K562 (cell line): ENCODE data around the gene HUNK. TPM values are rescaled to one million over a fixed set of nuclear protein-coding genes. Genes with fewer than 3 reads are reported as not detected.

Experiments used
- ATAC-seq: fragments of 200-7000 bp; cut with Tn5 transposase; 3 replicates; pipeline ENCODE4 v1.9.1; 2020; ENCODE audit warnings: moderate library complexity
- BruUV-seq: library from RNA; stranded (reverse); fragments of 400-500 nt; replicated peaks from 2 replicates; lab custom pipeline; 2021; lab: Mats Ljungman, UMichigan
- CTCF ChIA-PET: fragments of 300-600 bp; formaldehyde crosslinking; extraction: SDS; loops from one replicate; lab custom pipeline; 2021; ENCODE audit warnings: low intra/inter-chr PET ratio; lab: Yijun Ruan, JAX
- POLR2A ChIA-PET: fragments of 300-600, 350-650 bp; sonication (Branson Sonifier 250); formaldehyde crosslinking; extraction: SDS; loops from one replicate; lab custom pipeline; 2021; ENCODE audit warnings: antibody characterized with exemption, inconsistent platforms; lab: Yijun Ruan, JAX
- DNase-seq, 4 experiments: peaks; one replicate each; pipeline versions ENCODE4 v3.0.0 to v3.0.0-alpha.2; 2011 to 2018; ENCODE audit warnings: low spot score in 3 of 4, mixed read lengths in 3 of 4; ENCODE audit errors: extremely low read depth in 1 of 4
- FAIRE-seq: peaks from 2 replicates; lab custom pipeline; 2011; peaks lifted over from hg19 to GRCh38; lab: Jason Lieb, UNC
- H2AFZ ChIP-seq: 2 replicates; pipeline ENCODE4 v1.6.0; 2011; ENCODE audit warnings: low read depth, low read length, control low read depth, inconsistent platforms
- H3K27ac ChIP-seq: fragments of 200-600 bp; 3 replicates; pipeline ENCODE4 v1.8.0; 2011; ENCODE audit warnings: low read depth, mild to moderate bottlenecking, control low read depth, inconsistent platforms, low read length, moderate library complexity, mixed read lengths; ENCODE audit errors: extremely low read depth
- H3K27me3 ChIP-seq, 2 experiments: fragments of 300-600 bp in 1 of 2; 2 replicates in 1 of 2; 3 replicates in 1 of 2; pipeline versions ENCODE4 v1.6.0 to v1.8.0; 2011; ENCODE audit warnings: inconsistent platforms in 2 of 2, low read length in 2 of 2, mild to moderate bottlenecking in 1 of 2, mixed read lengths in 1 of 2, moderate library complexity in 1 of 2; ENCODE audit not compliant: control insufficient read depth in 2 of 2, insufficient read depth in 2 of 2
- H3K36me3 ChIP-seq: fragments of 300-600 bp; 3 replicates; pipeline ENCODE4 v1.8.0; 2011; ENCODE audit warnings: mild to moderate bottlenecking, low read length, inconsistent platforms; ENCODE audit not compliant: control insufficient read depth, insufficient read depth
- H3K4me1 ChIP-seq, 2 experiments: fragments of 200-600 bp in 1 of 2; replicated peaks in 1 of 2; 2 replicates in 1 of 2; 3 replicates in 1 of 2; pipeline versions ENCODE4 v1.5.1 to v1.8.0; 2011; ENCODE audit warnings: inconsistent platforms in 2 of 2, low read length in 2 of 2, mild to moderate bottlenecking in 1 of 2, mixed read lengths in 1 of 2, moderate library complexity in 1 of 2; ENCODE audit not compliant: control insufficient read depth in 2 of 2, insufficient read depth in 2 of 2
- H3K4me2 ChIP-seq: 2 replicates; pipeline ENCODE4 v1.6.1; 2011; ENCODE audit warnings: low read length, control low read depth, inconsistent platforms, mixed read lengths; ENCODE audit not compliant: insufficient read depth
- H3K4me3 ChIP-seq: fragments of 200-600 bp; sonication (generic), shearing (Covaris generic); 2 replicates; pipeline ENCODE4 v1.5.1; 2016; ENCODE audit warnings: control low read depth, inconsistent platforms
- H3K79me2 ChIP-seq: fragments of 200-600 bp; 3 replicates; pipeline ENCODE4 v1.8.0; 2011; ENCODE audit warnings: low read length, inconsistent platforms; ENCODE audit not compliant: control insufficient read depth, insufficient read depth
- H3K9ac ChIP-seq, 2 experiments: 2 replicates each; pipeline versions ENCODE4 v1.6.0 to v1.6.1; 2011; ENCODE audit warnings: low read depth in 2 of 2, low read length in 2 of 2, control low read depth in 1 of 2, inconsistent platforms in 1 of 2, mild to moderate bottlenecking in 1 of 2, mixed read lengths in 1 of 2; ENCODE audit not compliant: insufficient read depth in 1 of 2
- H3K9me1 ChIP-seq: one replicate; pipeline ENCODE4 v1.6.0; 2011; ENCODE audit warnings: inconsistent platforms, mild to moderate bottlenecking, low read length, moderate library complexity; ENCODE audit not compliant: control insufficient read depth, insufficient read depth
- H3K9me3 ChIP-seq: replicated peaks from 2 replicates; pipeline ENCODE4 v1.5.1; 2011; ENCODE audit warnings: low read depth, low read length, inconsistent platforms; ENCODE audit not compliant: control insufficient read depth, insufficient read depth
- H4K20me1 ChIP-seq: replicated peaks from 2 replicates; pipeline ENCODE4 v1.6.1; 2011; ENCODE audit warnings: low read length, inconsistent platforms, mixed read lengths; ENCODE audit not compliant: control insufficient read depth, insufficient read depth
- CBX2 ChIP-seq: fragments of 200-600 bp; sonication (generic); IDR thresholded peaks from one replicate; pipeline ENCODE4 v1.6.1; 2012; ENCODE audit warnings: mild to moderate bottlenecking, low read length, inconsistent platforms; ENCODE audit not compliant: insufficient read depth, poor library complexity, severe bottlenecking
- CGGBP1 ChIP-seq: fragments of 250-450 bp; sonication (Bioruptor Pico); IDR thresholded peaks from 2 replicates; pipeline ENCODE4 v1.9.0; 2021; ENCODE audit warnings: mild to moderate bottlenecking
- DLX4 ChIP-seq: fragments of 250-450 bp; sonication (Bioruptor Pico); IDR thresholded peaks from 2 replicates; pipeline ENCODE4 v1.6.1; 2021; ENCODE audit warnings: mild to moderate bottlenecking
- KDM4B ChIP-seq, 2 experiments: fragments of 450-650 bp in 1 of 2; sonication (generic) in 1 of 2; IDR thresholded peaks; 2 replicates each; pipeline ENCODE4 v1.6.1; 2016 to 2017; ENCODE audit warnings: borderline replicate concordance in 2 of 2, antibody characterized with exemption in 1 of 2, low read depth in 1 of 2, mild to moderate bottlenecking in 1 of 2
- MCM7 ChIP-seq, 2 experiments: fragments of 450-650 bp; IDR thresholded peaks; 2 replicates each; pipeline ENCODE4 v1.6.1; 2016 to 2018
- NFYB ChIP-seq: IDR thresholded peaks from 2 replicates; pipeline ENCODE4 v1.6.1; 2011; ENCODE audit warnings: mild to moderate bottlenecking, moderate library complexity; ENCODE audit not compliant: insufficient read length; ENCODE audit errors: extremely low read depth
- PCBP2 ChIP-seq: fragments of 200-400 bp; formaldehyde crosslinking; IDR thresholded peaks from 2 replicates; pipeline ENCODE4 v1.6.1; 2018; ENCODE audit warnings: low read length, low read depth, mild to moderate bottlenecking, moderate library complexity; ENCODE audit not compliant: poor library complexity, severe bottlenecking
- SRSF3 ChIP-seq: fragments of 200-400 bp; formaldehyde crosslinking; IDR thresholded peaks from 2 replicates; pipeline ENCODE4 v1.6.1; 2016; ENCODE audit warnings: mild to moderate bottlenecking, low read length, moderate library complexity; ENCODE audit not compliant: insufficient read depth
- ZFP1 ChIP-seq: fragments of 450-650 bp; formaldehyde crosslinking; IDR thresholded peaks from 2 replicates; pipeline ENCODE4 v1.4.0; 2020; ENCODE audit warnings: mild to moderate bottlenecking, mixed read lengths
- ZFP91 ChIP-seq: sonication (generic); formaldehyde crosslinking; IDR thresholded peaks from 2 replicates; pipeline ENCODE4 v1.8.0; 2022; ENCODE audit warnings: mild to moderate bottlenecking, missing genetic modification reagents
- ZNF140 ChIP-seq: fragments of 250-450 bp; sonication (Bioruptor Pico); IDR thresholded peaks from 2 replicates; pipeline ENCODE4 v1.8.0; 2021; ENCODE audit warnings: moderate library complexity, mild to moderate bottlenecking, inconsistent platforms
- ZNF324 ChIP-seq: fragments of 250-450 bp; sonication (Bioruptor Pico); IDR thresholded peaks from 2 replicates; pipeline ENCODE4 v1.4.0; 2020; ENCODE audit warnings: mild to moderate bottlenecking
- WGBS: fragments of 100-300 bp; shearing (Covaris generic); methylation state at CpG from one replicate; pipeline ENCODE4 v1.1.6; 2016; ENCODE audit warnings: low coverage, mixed read lengths; ENCODE audit not compliant: insufficient coverage; ENCODE audit errors: missing lambda C conversion rate; 5-methylcytosine and 5-hydroxymethylcytosine counted together
- in situ Hi-C: fragments of 300-500 bp; cut with MboI; formaldehyde crosslinking; loops from 4 replicates; pipeline ENCODE4 v1.15.0; 2018; ENCODE audit warnings: inconsistent platforms, mixed read lengths
- intact Hi-C: fragments of 100-400 bp; cut with micrococcal nuclease; formaldehyde crosslinking; loops from 2 replicates; pipeline ENCODE4 v1.14.2; 2022
- polyA plus RNA-seq, 8 experiments: library from polyadenylated mRNA; depleted of rRNA in 4 of 8; stranded (reverse) in 5 of 8; unstranded in 3 of 8; fragments of >200 nt; fragmentation: Nextera tagmentation in 2 of 8; fragmentation: Illumina TruSeq in 1 of 8; extraction: Ambion mirVana in 2 of 8; extraction: Trizol in 1 of 8; gene quantifications; 2 replicates each; pipeline versions ENCODE4 v1.2.1 to v1.2.3, GENCODE V29; 2011 to 2014; ENCODE audit warnings: inconsistent platforms in 1 of 8, missing spikeins in 1 of 8
- total RNA-seq, 7 experiments: library from RNA; depleted of rRNA in 6 of 7; stranded (reverse); fragments of >200 nt in 6 of 7; fragmentation: Illumina TruSeq in 2 of 7; extraction: Trizol in 2 of 7; gene quantifications; 2 replicates each; pipeline versions ENCODE4 v1.2.1 to v1.2.3, GENCODE V29; 2011 to 2021; ENCODE audit warnings: low replicate concordance in 1 of 7
- TF ChIP-seq, protein P1 (sequence below): sonication (generic); formaldehyde crosslinking; IDR thresholded peaks from 2 replicates; pipeline ENCODE4 v1.8.0; 2022; ENCODE audit warnings: mild to moderate bottlenecking, missing genetic modification reagents, borderline replicate concordance

HUNK gene
- total and polyA plus RNA-seq, 9 of the 15 experiments (the other 6 are each of a cell fraction or from before 2014, with no cell fraction given): not detected

- FAIRE-seq (no peak), ATAC-seq (no peak), DNase-seq (no peak)
- no peaks in the 10 kb centered on the region for H3K4me1 ChIP-seq
- no peak overlapping the region for H3K4me3 ChIP-seq
- no peak overlapping the region for H3K9ac ChIP-seq
- H3K27me3 ChIP-seq: peaks cover 25 to 51% of the 10 kb centered on the region in 2 experiments; a peak in 4 of 5 replicates
- H2AFZ ChIP-seq: no peak overlapping the region
- in situ Hi-C loops: no loop called here
- ChIA-PET POLR2A (interaction anchor here (1.5 kb wide), 1 partner anchor 8 kb away, joined by 3 read pairs; no protein-coding TSS in a partner anchor), CTCF (no interaction called here)
- H3K9me3 ChIP-seq: no peaks in the 10 kb centered on the region
- no peak overlapping the region for H3K4me2 ChIP-seq
- no peaks in the 10 kb centered on the region for H3K79me2 ChIP-seq
- H3K9me1 ChIP-seq: no peaks in the 10 kb centered on the region
- no peak overlapping the region for H3K27ac ChIP-seq
- 2% methylated on average over 8 of the region's 8 CpGs for WGBS
- intact Hi-C loops: no loop called here
- no TSS peak for BruUV-seq
- H3K36me3 ChIP-seq: no peaks in the 10 kb centered on the region
- H4K20me1 ChIP-seq: no peaks in the 10 kb centered on the region
- TF ChIP-seq KDM4B (IDR thresholded peaks at IDR 0.05; ENCODE audit: borderline replicate concordance in 2 of 2, low read depth in 1 of 2) (no peak), ZFP1 (no peak), ZFP91 (CRISPR knock-in tag) (no peak), PCBP2 (no peak), ZNF140 (CRISPR knock-in tag) (no peak), DLX4 (CRISPR knock-in tag) (no peak), MCM7 (IDR thresholded peaks at IDR 0.05) (no peak), CGGBP1 (CRISPR knock-in tag) (no peak), SRSF3 (no peak), CBX2 (no peak), ZNF324 (CRISPR knock-in tag) (no peak), NFYB (no peak)
- TF ChIP-seq, protein P1, sequence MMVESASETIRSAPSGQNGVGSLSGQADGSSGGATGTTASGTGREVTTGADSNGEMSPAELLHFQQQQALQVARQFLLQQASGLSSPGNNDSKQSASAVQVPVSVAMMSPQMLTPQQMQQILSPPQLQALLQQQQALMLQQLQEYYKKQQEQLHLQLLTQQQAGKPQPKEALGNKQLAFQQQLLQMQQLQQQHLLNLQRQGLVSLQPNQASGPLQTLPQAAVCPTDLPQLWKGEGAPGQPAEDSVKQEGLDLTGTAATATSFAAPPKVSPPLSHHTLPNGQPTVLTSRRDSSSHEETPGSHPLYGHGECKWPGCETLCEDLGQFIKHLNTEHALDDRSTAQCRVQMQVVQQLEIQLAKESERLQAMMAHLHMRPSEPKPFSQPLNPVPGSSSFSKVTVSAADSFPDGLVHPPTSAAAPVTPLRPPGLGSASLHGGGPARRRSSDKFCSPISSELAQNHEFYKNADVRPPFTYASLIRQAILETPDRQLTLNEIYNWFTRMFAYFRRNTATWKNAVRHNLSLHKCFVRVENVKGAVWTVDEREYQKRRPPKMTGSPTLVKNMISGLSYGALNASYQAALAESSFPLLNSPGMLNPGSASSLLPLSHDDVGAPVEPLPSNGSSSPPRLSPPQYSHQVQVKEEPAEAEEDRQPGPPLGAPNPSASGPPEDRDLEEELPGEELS: no peak
Measured at GRCh38 chr21:31880816-31881215, 8.0 kb downstream of the HUNK start.
